Diencephalon (tissue), 1 donor: ENCODE data around the gene LRRC8D. TPM values are rescaled to one million over a fixed set of nuclear protein-coding genes. Genes with fewer than 3 reads are reported as not detected.

Source experiments
- total RNA-seq: library from RNA; depleted of rRNA; stranded (reverse); fragments of >200 nt; gene quantifications from one replicate; pipeline ENCODE4 v1.2.3, GENCODE V29; 2014

Gene LRRC8D
- 43.6 TPM for total RNA-seq

GRCh38 chr1:89820422-89821321, at the start of gene LRRC8D:
Gene LRRC8D, plus strand, starts transcription at chr1:89821032. Its CDS starts 112,037 bp downstream, at chr1:89933069.

Other genes with a start within 250 kb of the LRRC8D start
- 13.6 TPM for gene LRRC8C, start 187.9 kb upstream of the LRRC8D start, total RNA-seq
- gene ZNF326, start 174.1 kb downstream of the LRRC8D start, total RNA-seq: 39.2 TPM